Stomach (tissue), 9 donors: ENCODE results near the gene ZDHHC20. TPM values are rescaled to one million over a fixed set of nuclear protein-coding genes. Genes with fewer than 3 reads are reported as not detected.
"Not testable (repeated sequence)": the region's sequence is repeated elsewhere in the genome, so short reads cannot be mapped to it uniquely, and the experiment has no call there.

Experiments
- DNase-seq, 2 donors: peaks; one replicate each; pipeline versions ENCODE4 v3.0.0 to v3.0.0-alpha.2; 2013 to 2019
- H3K27ac ChIP-seq, 5 donors: fragments of 200-600 bp in 4 of 5; sonication (generic) in 4 of 5; one replicate each; pipeline ENCODE4 v1.5.1; 2013 to 2019; ENCODE audit warnings: mild to moderate bottlenecking in 1 of 5, moderate library complexity in 1 of 5
- H3K27me3 ChIP-seq, 3 donors: fragments of 200-600 bp; sonication (generic); one replicate each; pipeline ENCODE4 v1.5.1; 2017 to 2019; ENCODE audit warnings: mixed run types in 1 of 3
- H3K36me3 ChIP-seq, 4 donors: fragments of 200-600 bp; sonication (generic); 1 replicate in 3 of 4; 2 replicates in 1 of 4; pipeline ENCODE4 v1.5.1; 2016 to 2019
- H3K4me1 ChIP-seq, 4 donors: fragments of 200-600 bp; sonication (generic); one replicate each; pipeline ENCODE4 v1.5.1; 2016 to 2019
- H3K4me3 ChIP-seq, 4 donors: fragments of 200-600 bp; sonication (generic) in 3 of 4; one replicate each; pipeline ENCODE4 v1.5.1; 2016 to 2019; ENCODE audit warnings: mild to moderate bottlenecking in 1 of 4
- H3K9me3 ChIP-seq, 4 donors: fragments of 200-600 bp; sonication (generic); one replicate each; pipeline ENCODE4 v1.5.1; 2016 to 2019
- EP300 ChIP-seq: sonication (generic); formaldehyde crosslinking; IDR thresholded peaks from one replicate; pipeline ENCODE4 v1.6.1; 2017; ENCODE audit warnings: antibody characterized with exemption
- POLR2A ChIP-seq, 4 donors: fragments of 450-650 bp; IDR thresholded peaks; one replicate each; pipeline ENCODE4 v1.6.1; 2016; ENCODE audit warnings: antibody characterized with exemption in 4 of 4, control low read depth in 2 of 4, mild to moderate bottlenecking in 1 of 4, moderate library complexity in 1 of 4
- POLR2AphosphoS5 ChIP-seq, 3 donors: sonication (generic); formaldehyde crosslinking; IDR thresholded peaks; one replicate each; pipeline ENCODE4 v1.6.1; 2016; ENCODE audit warnings: antibody characterized with exemption in 3 of 3
- WGBS, 5 donors: extraction: QIAGEN DNeasy Blood & Tissue Kit in 3 of 5; methylation state at CpG; one replicate each; pipeline versions ENCODE4 v1.1.5 to v1.1.7; 2013 to 2018; 5-methylcytosine and 5-hydroxymethylcytosine counted together
- intact Hi-C: fragments of 100-400 bp; cut with DNase I; formaldehyde crosslinking; loops from one replicate; pipeline ENCODE4 v1.15.1; 2023; ENCODE audit warnings: low total_unique reads
- polyA plus RNA-seq, 3 donors: library from polyadenylated mRNA; stranded (reverse); fragments of 200-250 nt; gene quantifications; one replicate each; pipeline ENCODE4 v1.2.3, GENCODE V29; 2013
- total RNA-seq, 5 donors: library from RNA; depleted of rRNA; stranded (reverse); fragments of >200 nt; gene quantifications; one replicate each; pipeline versions ENCODE4 v1.1.0 to v1.2.3, GENCODE V29; 2014 to 2016
- TF ChIP-seq, protein P1 (sequence below), 7 experiments: fragments of 450-650 bp in 4 of 7; fragments of 200-600 bp in 3 of 7; sonication (generic) in 3 of 7; IDR thresholded peaks; one replicate each; pipeline ENCODE4 v1.5.1; 2016 to 2019; ENCODE audit warnings: antibody characterized with exemption in 7 of 7, control low read depth in 2 of 7, mild to moderate bottlenecking in 1 of 7
- donor health status: healthy with polysubstance abuse.
- donor health status: Bipolar disorder and iron deficiency.
- donor health status: healthy.

The ZDHHC20 gene
- total and polyA plus RNA-seq, 8 donors = 13.9 to 329 (median 37.7) TPM

DNA sequence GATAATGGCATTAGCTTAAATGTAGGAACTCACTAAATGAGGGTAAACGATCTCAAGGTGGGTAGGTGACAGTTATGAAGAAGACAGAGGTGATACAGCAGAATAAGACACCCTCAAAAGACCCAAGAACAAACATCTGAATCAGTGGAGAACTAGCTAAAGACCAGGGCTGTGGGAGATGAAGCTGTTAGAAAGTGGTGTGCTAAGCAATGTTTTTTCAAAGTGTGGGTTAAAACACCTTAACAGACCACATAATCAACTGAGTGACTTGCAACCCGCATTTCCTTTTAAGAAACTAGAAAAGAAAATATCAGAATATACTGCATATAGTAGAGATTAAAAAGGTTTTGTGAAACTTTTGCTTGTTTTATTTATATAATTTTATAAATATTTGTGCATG is 70.0 kb downstream of the ZDHHC20 start:
- DNase-seq = no peak
- Histone ChIP-seq H3K9me3 (no peaks in the 10 kb centered on the region), H3K27ac (no peak overlapping the region), H3K4me1 (no peaks in the 10 kb centered on the region), H3K27me3 (no peaks in the 10 kb centered on the region), H3K36me3 (peaks cover 22 to 97% (median 88%) of the 10 kb centered on the region in 4 donors), H3K4me3 (no peak overlapping the region)
- TF ChIP-seq POLR2AphosphoS5 (IDR thresholded peaks at IDR 0.05) = no peak
- no peak for TF ChIP-seq POLR2A (IDR thresholded peaks at IDR 0.05)
- no peak for TF ChIP-seq EP300
- TF ChIP-seq, protein P1, sequence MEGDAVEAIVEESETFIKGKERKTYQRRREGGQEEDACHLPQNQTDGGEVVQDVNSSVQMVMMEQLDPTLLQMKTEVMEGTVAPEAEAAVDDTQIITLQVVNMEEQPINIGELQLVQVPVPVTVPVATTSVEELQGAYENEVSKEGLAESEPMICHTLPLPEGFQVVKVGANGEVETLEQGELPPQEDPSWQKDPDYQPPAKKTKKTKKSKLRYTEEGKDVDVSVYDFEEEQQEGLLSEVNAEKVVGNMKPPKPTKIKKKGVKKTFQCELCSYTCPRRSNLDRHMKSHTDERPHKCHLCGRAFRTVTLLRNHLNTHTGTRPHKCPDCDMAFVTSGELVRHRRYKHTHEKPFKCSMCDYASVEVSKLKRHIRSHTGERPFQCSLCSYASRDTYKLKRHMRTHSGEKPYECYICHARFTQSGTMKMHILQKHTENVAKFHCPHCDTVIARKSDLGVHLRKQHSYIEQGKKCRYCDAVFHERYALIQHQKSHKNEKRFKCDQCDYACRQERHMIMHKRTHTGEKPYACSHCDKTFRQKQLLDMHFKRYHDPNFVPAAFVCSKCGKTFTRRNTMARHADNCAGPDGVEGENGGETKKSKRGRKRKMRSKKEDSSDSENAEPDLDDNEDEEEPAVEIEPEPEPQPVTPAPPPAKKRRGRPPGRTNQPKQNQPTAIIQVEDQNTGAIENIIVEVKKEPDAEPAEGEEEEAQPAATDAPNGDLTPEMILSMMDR (IDR thresholded peaks at IDR 0.05) = no peak
- intact Hi-C loops = no loop called here
- WGBS, 5 donors = 87 to 90% (median 89%) methylated on average over 2 of the region's 2 CpGs

DNA sequence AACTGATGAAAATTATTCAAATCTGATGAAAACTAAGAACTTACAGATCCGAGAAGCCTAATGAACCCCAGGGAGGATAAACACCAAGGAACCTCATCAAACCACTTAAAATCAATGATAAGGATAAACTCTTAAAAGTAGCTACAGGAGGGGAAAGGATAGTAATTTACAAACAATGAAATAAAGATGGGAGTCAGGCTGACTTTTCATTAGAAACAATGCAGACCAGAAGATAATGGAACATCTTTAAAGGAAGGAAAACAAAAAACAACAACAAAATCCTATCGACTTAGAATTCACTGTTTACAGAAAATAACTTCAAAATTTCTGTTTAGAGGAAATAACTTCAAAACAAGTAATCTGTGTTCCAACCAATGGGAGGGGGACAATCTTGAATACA is 73.4 kb downstream of the ZDHHC20 start:
- Histone ChIP-seq H3K9me3 (no peaks in the 10 kb centered on the region), H3K36me3 (peaks cover 41 to 99% (median 92%) of the 10 kb centered on the region in 4 donors), H3K4me1 (no peaks in the 10 kb centered on the region), H3K27ac (no peak overlapping the region), H3K27me3 (no peaks in the 10 kb centered on the region), H3K4me3 (no peak overlapping the region)
- intact Hi-C loops = no loop called here
- WGBS, 5 donors = 93 to 97% (median 95%) methylated on average over 2 of the region's 2 CpGs
- no peak for TF ChIP-seq POLR2A (IDR thresholded peaks at IDR 0.05)
- TF ChIP-seq EP300 = no peak
- no peak for TF ChIP-seq POLR2AphosphoS5 (IDR thresholded peaks at IDR 0.05)
- TF ChIP-seq, protein P1 (IDR thresholded peaks at IDR 0.05) = no peak
- DNase-seq = no peak

DNA sequence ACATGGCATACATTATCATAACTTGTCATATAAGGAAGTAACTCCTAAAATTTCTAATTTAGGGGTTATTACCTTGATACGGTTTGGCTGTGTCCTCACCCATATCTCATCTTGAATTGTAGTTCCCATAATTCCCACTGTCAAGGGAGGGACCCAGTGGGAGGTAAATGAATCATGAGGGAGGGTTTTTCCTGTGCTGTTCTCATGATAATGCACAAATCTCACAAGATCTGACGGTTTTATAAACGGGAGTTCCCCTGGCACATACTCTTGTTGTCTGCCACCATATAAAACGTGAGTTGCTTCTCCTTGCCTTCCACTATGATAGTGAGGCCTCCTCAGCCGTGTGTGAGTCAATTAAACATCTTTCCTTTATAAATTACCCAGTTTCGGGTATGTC is 76.0 kb downstream of the ZDHHC20 start:
- Histone ChIP-seq H3K4me3 (no peak overlapping the region), H3K27me3 (no peaks in the 10 kb centered on the region), H3K9me3 (no peaks in the 10 kb centered on the region), H3K4me1 (no peaks in the 10 kb centered on the region), H3K36me3 (peaks cover 44 to 99% (median 92%) of the 10 kb centered on the region in 4 donors), H3K27ac (no peak overlapping the region)
- TF ChIP-seq EP300 = no peak
- no peak for TF ChIP-seq POLR2A (IDR thresholded peaks at IDR 0.05)
- 80 to 89% (median 86%) methylated on average over 6 of the region's 6 CpGs for WGBS, 5 donors
- intact Hi-C loops = no loop called here
- DNase-seq = no peak

DNA sequence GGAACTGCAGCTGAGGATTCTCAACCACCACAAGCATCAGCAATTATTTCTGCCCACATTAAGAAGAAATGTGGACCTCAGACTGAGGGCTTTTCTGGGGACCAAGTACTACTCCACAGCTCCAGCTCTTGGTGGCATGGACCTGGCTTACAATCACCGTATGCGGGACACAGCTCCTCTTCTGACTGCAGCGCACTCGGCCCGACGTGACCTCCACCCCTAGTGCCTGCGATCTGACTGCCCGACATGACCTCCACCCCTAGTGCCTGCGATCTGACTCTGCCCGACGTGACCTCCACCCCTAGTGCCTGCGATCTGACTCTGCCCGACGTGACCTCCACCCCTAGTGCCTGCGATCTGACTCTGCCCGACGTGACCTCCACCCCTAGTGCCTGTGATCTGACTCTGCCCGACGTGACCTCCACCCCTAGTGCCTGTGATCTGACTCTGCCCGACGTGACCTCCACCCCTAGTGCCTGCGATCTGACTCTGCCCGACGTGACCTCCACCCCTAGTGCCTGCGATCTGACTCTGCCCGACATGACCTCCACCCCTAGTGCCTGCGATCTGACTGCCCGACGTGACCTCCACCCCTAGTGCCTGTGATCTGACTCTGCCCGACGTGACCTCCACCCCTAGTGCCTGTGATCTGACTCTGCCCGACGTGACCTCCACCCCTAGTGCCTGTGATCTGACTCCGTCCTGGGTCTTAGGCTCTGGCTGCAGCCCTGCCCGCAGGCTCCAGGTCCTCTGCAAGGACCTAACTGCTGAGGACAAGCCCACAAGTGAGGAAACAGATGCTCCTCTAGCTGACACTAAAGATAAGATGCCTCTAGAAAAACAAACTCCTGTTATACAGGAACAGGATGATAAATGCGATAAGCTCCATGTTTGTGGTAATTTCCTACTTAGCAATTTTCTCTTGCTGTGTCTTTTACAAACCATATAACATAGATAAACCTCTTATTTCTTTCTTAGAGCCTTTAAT is 81.8 kb downstream of the ZDHHC20 start:
- H3K4me3 ChIP-seq, H3K4me1 ChIP-seq, H3K27me3 ChIP-seq, DNase-seq, intact Hi-C loops, H3K27ac ChIP-seq, H3K9me3 ChIP-seq: not testable (repeated sequence)
- 84 to 91% (median 90%) methylated on average over 33 to 36 of the region's 36 CpGs for WGBS, 5 donors
- peaks cover 40 to 89% (median 83%) of the 10 kb centered on the region in 4 donors for H3K36me3 ChIP-seq

DNA sequence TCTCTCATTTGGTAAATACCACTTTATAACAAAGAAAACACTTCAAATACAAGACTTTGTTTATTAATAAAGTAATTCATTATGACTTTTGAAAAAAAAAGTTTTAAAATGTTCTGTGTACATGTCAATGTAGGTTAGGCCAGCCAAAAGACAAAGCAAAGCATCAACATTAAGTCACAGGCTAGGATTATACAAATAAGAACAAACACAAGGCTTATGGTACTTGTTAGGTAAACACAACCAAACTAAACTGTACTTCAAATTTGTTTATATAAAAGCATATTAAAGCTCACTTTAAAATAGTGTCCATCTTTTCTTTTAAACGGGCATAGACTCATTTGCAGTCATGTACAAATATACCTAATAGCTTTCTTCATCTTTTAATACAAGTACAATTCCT is 86.6 kb downstream of the ZDHHC20 start:
- Histone ChIP-seq H3K36me3 (peaks cover 12 to 41% (median 38%) of the 10 kb centered on the region in 4 donors), H3K27me3 (no peaks in the 10 kb centered on the region), H3K4me3 (no peak overlapping the region), H3K27ac (no peak overlapping the region), H3K4me1 (no peaks in the 10 kb centered on the region), H3K9me3 (no peaks in the 10 kb centered on the region)
- WGBS, 5 donors = 41 to 67% (median 62%) methylated on average over 1 of the region's 1 CpG
- no peak for TF ChIP-seq EP300
- no peak for TF ChIP-seq POLR2AphosphoS5 (IDR thresholded peaks at IDR 0.05)
- TF ChIP-seq, protein P1 (IDR thresholded peaks at IDR 0.05) = no peak
- no peak for TF ChIP-seq POLR2A (IDR thresholded peaks at IDR 0.05)
- DNase-seq = no peak
- intact Hi-C loops = no loop called here
